GM12891 (cell line): ENCODE data around the gene EIPR1.

Experiments used
- POLR2A ChIP-seq: IDR thresholded peaks from 2 replicates; pipeline ENCODE4 v1.6.1; 2011; ENCODE audit warnings: low read depth, low read length, control low read depth
- POLR2AphosphoS5 ChIP-seq: IDR thresholded peaks from 2 replicates; pipeline ENCODE4 v1.6.1; 2011; ENCODE audit warnings: low read depth, low read length, control low read depth
- POU2F2 ChIP-seq: IDR thresholded peaks from 2 replicates; pipeline ENCODE4 v1.6.1; 2011; ENCODE audit warnings: low read depth, mild to moderate bottlenecking, control low read depth, low read length, moderate library complexity
- SPI1 ChIP-seq: IDR thresholded peaks from 2 replicates; pipeline ENCODE4 v1.6.1; 2011; ENCODE audit warnings: low read depth, low read length, control low read depth
- TAF1 ChIP-seq: IDR thresholded peaks from 2 replicates; pipeline ENCODE4 v1.6.1; 2011; ENCODE audit warnings: low read depth, low read length, control low read depth

GRCh38 chr2:3420769-3421397, 43.3 kb upstream of the EIPR1 start:
- TF ChIP-seq POLR2AphosphoS5 (no peak), POLR2A (no peak), POU2F2 (no peak), TAF1 (no peak), SPI1 (no peak)
